GM23338 (cell line): ENCODE measurements around the gene LHB. TPM values are rescaled to one million over a fixed set of nuclear protein-coding genes. Genes with fewer than 3 reads are reported as not detected.

Experiments
- ATAC-seq: fragments of 200-7000 bp; cut with Tn5 transposase; 3 replicates; pipeline ENCODE4 v1.9.1; 2020
- DNase-seq: peaks from one replicate; pipeline ENCODE4 v3.0.0-alpha.2; 2015; ENCODE audit warnings: low spot score
- H2AFZ ChIP-seq: fragments of 200-600 bp; sonication (generic); 2 replicates; pipeline ENCODE4 v1.8.0; 2016; ENCODE audit warnings: antibody characterized with exemption, mild to moderate bottlenecking, moderate library complexity
- H3F3A ChIP-seq: fragments of 200-600 bp; sonication (generic); replicated peaks from 2 replicates; pipeline ENCODE4 v1.8.0; 2017; ENCODE audit warnings: antibody characterized with exemption, mixed run types, low read depth
- H3K27ac ChIP-seq: fragments of 200-600 bp; sonication (generic); 2 replicates; pipeline ENCODE4 v1.6.1; 2016; ENCODE audit warnings: low read depth
- H3K27me3 ChIP-seq: fragments of 200-600 bp; sonication (generic); 2 replicates; pipeline ENCODE4 v1.8.0; 2016; ENCODE audit warnings: mild to moderate bottlenecking, mixed run types, moderate library complexity; ENCODE audit not compliant: insufficient read depth
- H3K36me3 ChIP-seq: fragments of 200-600 bp; sonication (generic); 2 replicates; pipeline ENCODE4 v1.8.0; 2016; ENCODE audit warnings: mild to moderate bottlenecking; ENCODE audit not compliant: insufficient read depth
- H3K4me1 ChIP-seq: fragments of 200-600 bp; sonication (generic); 2 replicates; pipeline ENCODE4 v1.8.0; 2016; ENCODE audit warnings: mild to moderate bottlenecking, moderate library complexity; ENCODE audit not compliant: insufficient read depth
- H3K4me2 ChIP-seq: fragments of 200-600 bp; sonication (generic); 2 replicates; pipeline ENCODE4 v1.7.1; 2017; ENCODE audit warnings: mixed run types
- H3K4me3 ChIP-seq: fragments of 200-600 bp; sonication (generic); 2 replicates; pipeline ENCODE4 v1.6.1; 2016; ENCODE audit warnings: mixed run types
- H3K79me2 ChIP-seq: fragments of 200-600 bp; sonication (generic); replicated peaks from 2 replicates; pipeline ENCODE4 v1.8.0; 2017; ENCODE audit warnings: mild to moderate bottlenecking; ENCODE audit not compliant: insufficient read depth
- H3K9me2 ChIP-seq: fragments of 200-600 bp; sonication (generic); 2 replicates; pipeline ENCODE4 v1.8.0; 2017; ENCODE audit not compliant: insufficient read depth
- H4K20me1 ChIP-seq: fragments of 200-600 bp; sonication (generic); replicated peaks from 2 replicates; pipeline ENCODE4 v1.8.0; 2017; ENCODE audit warnings: mild to moderate bottlenecking; ENCODE audit not compliant: insufficient read depth
- H3K27ac Mint-ChIP-seq: 2 replicates; pipeline ENCODE4 v1.8.0; 2020; ENCODE audit warnings: inconsistent platforms, mild to moderate bottlenecking, moderate library complexity, mixed read lengths
- H3K27me3 Mint-ChIP-seq: 3 replicates; pipeline ENCODE4 v1.8.0; 2022; ENCODE audit warnings: low read depth, mild to moderate bottlenecking, moderate library complexity, mixed read lengths, inconsistent platforms; ENCODE audit not compliant: insufficient read depth, poor library complexity
- H3K36me3 Mint-ChIP-seq: 3 replicates; pipeline ENCODE4 v1.8.0; 2021; ENCODE audit warnings: low read depth, mild to moderate bottlenecking, inconsistent platforms, moderate library complexity, mixed read lengths
- H3K4me1 Mint-ChIP-seq: 3 replicates; pipeline ENCODE4 v1.8.0; 2020; ENCODE audit warnings: mild to moderate bottlenecking, inconsistent platforms, mixed read lengths
- H3K4me3 Mint-ChIP-seq: 3 replicates; pipeline ENCODE4 v1.8.0; 2021; ENCODE audit warnings: moderate library complexity, mild to moderate bottlenecking, inconsistent platforms, mixed read lengths
- H3K9me3 Mint-ChIP-seq: 3 replicates; pipeline ENCODE4 v1.8.0; 2020; ENCODE audit warnings: moderate library complexity, mild to moderate bottlenecking, inconsistent platforms, mixed read lengths
- CREB1 ChIP-seq: fragments of 250-450 bp; sonication (Bioruptor Pico); IDR thresholded peaks from 2 replicates; pipeline ENCODE4 v1.5.0; 2020; ENCODE audit warnings: low read depth, mild to moderate bottlenecking, moderate library complexity
- EZH2 ChIP-seq: fragments of 200-600 bp; sonication (generic); IDR thresholded peaks from one replicate; pipeline ENCODE4 v1.8.0; 2017; ENCODE audit warnings: antibody characterized with exemption, mild to moderate bottlenecking, low read depth; ENCODE audit not compliant: unreplicated experiment
- EZH2phosphoT487 ChIP-seq: fragments of 200-600 bp; sonication (generic); IDR thresholded peaks from one replicate; pipeline ENCODE4 v1.8.1; 2018; ENCODE audit warnings: antibody characterized with exemption; ENCODE audit not compliant: unreplicated experiment
- JUNB ChIP-seq: IDR thresholded peaks from one replicate; pipeline ENCODE4 v1.6.1; 2016; ENCODE audit warnings: antibody characterized with exemption; ENCODE audit not compliant: unreplicated experiment
- NANOG ChIP-seq: IDR thresholded peaks from 2 replicates; pipeline ENCODE4 v1.6.1; 2016; ENCODE audit warnings: antibody characterized with exemption, borderline replicate concordance
- POLR2AphosphoS5 ChIP-seq: IDR thresholded peaks from 2 replicates; pipeline ENCODE4 v1.6.1; 2016; ENCODE audit warnings: antibody characterized with exemption, low read depth
- REST ChIP-seq: IDR thresholded peaks from one replicate; pipeline ENCODE4 v1.6.1; 2018; ENCODE audit warnings: antibody characterized with exemption; ENCODE audit not compliant: unreplicated experiment
- STAT1 ChIP-seq: IDR thresholded peaks from one replicate; pipeline ENCODE4 v1.6.1; 2016; ENCODE audit warnings: antibody characterized with exemption; ENCODE audit not compliant: unreplicated experiment
- ZNF114 ChIP-seq: fragments of 250-450 bp; sonication (Bioruptor Pico); IDR thresholded peaks from 2 replicates; pipeline ENCODE4 v1.5.0; 2020; ENCODE audit warnings: mild to moderate bottlenecking, moderate library complexity
- ZNF331 ChIP-seq: fragments of 250-450 bp; sonication (Bioruptor Pico); IDR thresholded peaks from 2 replicates; pipeline ENCODE4 v1.5.0; 2020; ENCODE audit warnings: low read depth, mild to moderate bottlenecking, moderate library complexity
- ZNF462 ChIP-seq: fragments of 250-450 bp; sonication (Bioruptor Pico); IDR thresholded peaks from 2 replicates; pipeline ENCODE4 v1.5.0; 2020; ENCODE audit warnings: mild to moderate bottlenecking, moderate library complexity
- polyA plus RNA-seq: library from polyadenylated mRNA; unstranded; fragments of >200 nt; fragmentation: Nextera tagmentation; extraction: Ambion mirVana; gene quantifications from 2 replicates; pipeline ENCODE4 v1.2.1, GENCODE V29; 2016
- total RNA-seq: library from RNA; depleted of rRNA; stranded (reverse); fragments of >200 nt; shearing (Covaris generic); gene quantifications from 2 replicates; pipeline ENCODE4 v1.2.3, GENCODE V29; 2014
- TF ChIP-seq, protein P1 (sequence below), 2 experiments: fragments of 200-600 bp in 1 of 2; sonication (generic) in 1 of 2; conservative IDR thresholded peaks; 2 replicates each; pipeline versions ENCODE4 v1.5.1 to v1.6.1; 2016 to 2017; ENCODE audit warnings: antibody characterized with exemption in 2 of 2, low read depth in 2 of 2, mild to moderate bottlenecking in 2 of 2, moderate library complexity in 1 of 2
- TF ChIP-seq, protein P2 (sequence below): IDR thresholded peaks from 2 replicates; pipeline ENCODE4 v1.6.1; 2016; ENCODE audit warnings: antibody characterized with exemption

Gene LHB
- total and polyA plus RNA-seq, 2 experiments from 2014 or later, result 0.76 TPM; not detected in 1

DNA sequence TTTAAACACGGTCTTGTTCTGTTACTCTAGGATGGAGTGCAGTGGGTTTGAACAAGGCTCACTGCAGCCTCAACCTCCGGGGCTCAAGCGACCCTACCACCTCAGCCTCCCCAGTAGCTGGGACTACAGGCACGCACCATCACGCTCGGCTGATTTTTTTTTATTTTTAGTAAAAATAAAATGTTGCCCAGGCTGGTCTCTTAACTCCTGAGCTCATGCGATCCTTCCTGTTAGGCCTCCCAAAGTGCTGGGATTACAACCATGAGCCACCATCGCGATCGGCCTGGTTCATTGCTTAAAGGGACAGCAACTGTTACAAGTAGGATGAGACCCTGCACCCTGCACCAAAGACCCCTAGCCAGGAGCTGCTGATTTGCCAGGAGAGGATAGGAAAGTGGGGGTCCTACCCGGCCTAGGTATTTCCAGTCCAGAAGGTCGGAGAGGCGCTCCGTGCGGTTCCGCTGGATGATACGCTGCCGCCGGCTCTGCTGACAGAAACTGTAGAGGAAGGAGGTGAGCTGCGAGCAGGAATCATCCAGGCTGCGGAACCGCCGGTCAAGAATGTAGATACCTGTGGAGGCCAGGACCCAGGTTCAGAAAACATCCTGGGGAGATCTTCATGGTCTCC, 46.6 kb downstream of the LHB start:
- Histone ChIP-seq H3K9me2 (no peaks in the 10 kb centered on the region), H3K4me2 (peak overlapping the region; percentile 48; the same call in 1 of the 2 replicates), H3K36me3 (peaks cover 13% of the 10 kb centered on the region), H3K27ac (peak overlapping the region; percentile 66; the same call in 1 of the 2 replicates), H4K20me1 (peaks cover 11% of the 10 kb centered on the region), H2AFZ (no peak overlapping the region), H3K4me3 (no peak overlapping the region), H3F3A (peaks cover 37% of the 10 kb centered on the region), H3K79me2 (peaks cover 15% of the 10 kb centered on the region), H3K27me3 (no peaks in the 10 kb centered on the region), H3K4me1 (peaks cover 4% of the 10 kb centered on the region; the same call in 1 of the 2 replicates)
- TF ChIP-seq NANOG (no peak), ZNF331 (CRISPR knock-in tag) (no peak), REST (no peak), CREB1 (CRISPR knock-in tag) (no peak), EZH2phosphoT487 (no peak), STAT1 (no peak), EZH2 (no peak), ZNF114 (CRISPR knock-in tag) (no peak), JUNB (no peak), POLR2AphosphoS5 (no peak), ZNF462 (CRISPR knock-in tag) (no peak)
- TF ChIP-seq, protein P1, sequence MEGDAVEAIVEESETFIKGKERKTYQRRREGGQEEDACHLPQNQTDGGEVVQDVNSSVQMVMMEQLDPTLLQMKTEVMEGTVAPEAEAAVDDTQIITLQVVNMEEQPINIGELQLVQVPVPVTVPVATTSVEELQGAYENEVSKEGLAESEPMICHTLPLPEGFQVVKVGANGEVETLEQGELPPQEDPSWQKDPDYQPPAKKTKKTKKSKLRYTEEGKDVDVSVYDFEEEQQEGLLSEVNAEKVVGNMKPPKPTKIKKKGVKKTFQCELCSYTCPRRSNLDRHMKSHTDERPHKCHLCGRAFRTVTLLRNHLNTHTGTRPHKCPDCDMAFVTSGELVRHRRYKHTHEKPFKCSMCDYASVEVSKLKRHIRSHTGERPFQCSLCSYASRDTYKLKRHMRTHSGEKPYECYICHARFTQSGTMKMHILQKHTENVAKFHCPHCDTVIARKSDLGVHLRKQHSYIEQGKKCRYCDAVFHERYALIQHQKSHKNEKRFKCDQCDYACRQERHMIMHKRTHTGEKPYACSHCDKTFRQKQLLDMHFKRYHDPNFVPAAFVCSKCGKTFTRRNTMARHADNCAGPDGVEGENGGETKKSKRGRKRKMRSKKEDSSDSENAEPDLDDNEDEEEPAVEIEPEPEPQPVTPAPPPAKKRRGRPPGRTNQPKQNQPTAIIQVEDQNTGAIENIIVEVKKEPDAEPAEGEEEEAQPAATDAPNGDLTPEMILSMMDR (conservative IDR thresholded peaks at IDR 0.05; ENCODE audit: low read depth in 2 of 2), result no peak
- TF ChIP-seq, protein P2, sequence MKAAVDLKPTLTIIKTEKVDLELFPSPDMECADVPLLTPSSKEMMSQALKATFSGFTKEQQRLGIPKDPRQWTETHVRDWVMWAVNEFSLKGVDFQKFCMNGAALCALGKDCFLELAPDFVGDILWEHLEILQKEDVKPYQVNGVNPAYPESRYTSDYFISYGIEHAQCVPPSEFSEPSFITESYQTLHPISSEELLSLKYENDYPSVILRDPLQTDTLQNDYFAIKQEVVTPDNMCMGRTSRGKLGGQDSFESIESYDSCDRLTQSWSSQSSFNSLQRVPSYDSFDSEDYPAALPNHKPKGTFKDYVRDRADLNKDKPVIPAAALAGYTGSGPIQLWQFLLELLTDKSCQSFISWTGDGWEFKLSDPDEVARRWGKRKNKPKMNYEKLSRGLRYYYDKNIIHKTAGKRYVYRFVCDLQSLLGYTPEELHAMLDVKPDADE, result no peak
- Mint-ChIP-seq H3K4me1 (peaks cover 17% of the 10 kb centered on the region), H3K27ac (no peak overlapping the region), H3K9me3 (peaks cover 13% of the 10 kb centered on the region), H3K4me3 (no peak overlapping the region; the same call in 2 of the 3 replicates), H3K36me3 (peaks cover 53% of the 10 kb centered on the region), H3K27me3 (peaks cover 34% of the 10 kb centered on the region)
- ATAC-seq (no peak), DNase-seq (no peak)
